OCI-LY1 (cell line): ENCODE data around the gene B9D1.

Experiments used
- CTCF ChIP-seq: fragments of 200-600 bp; sonication (generic), shearing (Covaris generic); IDR thresholded peaks from 2 replicates; pipeline ENCODE4 v1.5.1; 2017; ENCODE audit warnings: mild to moderate bottlenecking, antibody characterized with exemption, low read length, moderate library complexity, mixed read lengths
- EZH2 ChIP-seq: fragments of 200-600 bp; sonication (generic), shearing (Covaris generic); IDR thresholded peaks from 2 replicates; pipeline ENCODE4 v1.8.0; 2017; ENCODE audit warnings: borderline replicate concordance, mixed run types, mild to moderate bottlenecking, antibody characterized with exemption, low read length, moderate library complexity, mixed read lengths

DNA sequence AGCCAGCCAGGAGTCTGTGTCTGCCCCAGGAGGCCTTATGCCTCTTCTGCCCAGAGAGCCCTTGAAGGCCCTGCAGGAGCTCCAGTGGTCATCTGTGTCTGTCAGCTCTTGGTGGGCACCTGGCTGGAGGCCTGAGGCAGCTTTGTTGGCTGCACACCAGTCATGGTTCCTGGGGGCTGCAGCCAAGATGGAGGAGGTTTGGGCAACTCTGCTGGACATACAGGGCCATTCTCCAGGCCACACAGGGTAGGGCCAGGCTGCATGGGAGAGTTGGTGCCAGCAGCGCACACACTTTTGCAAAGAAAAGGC is 29.4 kb downstream of the B9D1 start:
- TF ChIP-seq CTCF (no peak), EZH2 (no peak)
